ENCODE results near the gene DIPK2B.

DNA sequence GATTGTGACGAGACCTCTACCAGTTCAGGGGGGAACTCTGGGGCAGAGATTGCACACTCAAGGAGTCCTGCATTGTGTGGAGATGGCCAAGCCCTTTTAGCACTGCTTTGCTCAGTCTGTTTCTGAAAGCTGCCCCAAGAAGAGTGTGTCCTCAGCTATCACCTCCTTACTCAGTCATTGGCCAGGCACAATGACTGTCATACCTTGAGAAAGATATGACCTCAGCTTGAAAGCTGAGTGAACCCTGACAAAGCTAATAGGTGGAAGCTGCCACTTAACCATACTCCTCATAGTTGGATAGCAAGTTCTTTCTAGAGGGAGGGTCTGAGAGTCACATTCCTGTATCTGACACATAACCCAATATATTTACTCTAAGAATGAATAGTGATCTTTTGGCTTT lies 37.8 kb upstream of the DIPK2B start:
- TF ChIP-seq, protein P1, sequence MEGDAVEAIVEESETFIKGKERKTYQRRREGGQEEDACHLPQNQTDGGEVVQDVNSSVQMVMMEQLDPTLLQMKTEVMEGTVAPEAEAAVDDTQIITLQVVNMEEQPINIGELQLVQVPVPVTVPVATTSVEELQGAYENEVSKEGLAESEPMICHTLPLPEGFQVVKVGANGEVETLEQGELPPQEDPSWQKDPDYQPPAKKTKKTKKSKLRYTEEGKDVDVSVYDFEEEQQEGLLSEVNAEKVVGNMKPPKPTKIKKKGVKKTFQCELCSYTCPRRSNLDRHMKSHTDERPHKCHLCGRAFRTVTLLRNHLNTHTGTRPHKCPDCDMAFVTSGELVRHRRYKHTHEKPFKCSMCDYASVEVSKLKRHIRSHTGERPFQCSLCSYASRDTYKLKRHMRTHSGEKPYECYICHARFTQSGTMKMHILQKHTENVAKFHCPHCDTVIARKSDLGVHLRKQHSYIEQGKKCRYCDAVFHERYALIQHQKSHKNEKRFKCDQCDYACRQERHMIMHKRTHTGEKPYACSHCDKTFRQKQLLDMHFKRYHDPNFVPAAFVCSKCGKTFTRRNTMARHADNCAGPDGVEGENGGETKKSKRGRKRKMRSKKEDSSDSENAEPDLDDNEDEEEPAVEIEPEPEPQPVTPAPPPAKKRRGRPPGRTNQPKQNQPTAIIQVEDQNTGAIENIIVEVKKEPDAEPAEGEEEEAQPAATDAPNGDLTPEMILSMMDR (IDR thresholded peaks at IDR 0.05): no peak
- TF ChIP-seq POLR2A (IDR thresholded peaks at IDR 0.05) (no peak), POLR2AphosphoS5 (IDR thresholded peaks at IDR 0.05) (no peak)
